C1 segment of cervical spinal cord (tissue), 14 donors: ENCODE measurements around the gene SDR9C7.

Source experiments
- DNase-seq, 14 donors: peaks; one replicate each; lab custom pipeline; 2025; lab: John Stamatoyannopoulos, UW

The SDR9C7 gene

GRCh38 chr12:56877195-56878009 is 56.8 kb downstream of the SDR9C7 start:
- no peak for DNase-seq

- DNase-seq: no peak
These were observed 59.4 kb downstream of the SDR9C7 start for GRCh38 chr12:56874821-56875220.

- no peak for DNase-seq
These were observed 60.8 kb downstream of the SDR9C7 start for GRCh38 chr12:56873382-56873781.
